Left lung (tissue), 10 donors: Measurements from ENCODE around the gene PTPDC1. TPM values are rescaled to one million over a fixed set of nuclear protein-coding genes. Genes with fewer than 3 reads are reported as not detected.

Experiments used
- ATAC-seq: fragments of 200-7000 bp; cut with Tn5 transposase; one replicate; pipeline ENCODE4 v1.9.1; 2020; ENCODE audit warnings: moderate library complexity
- DNase-seq, 4 donors: peaks; one replicate each; pipeline ENCODE4 v3.0.0-alpha.2; 2013 to 2020
- H3K27ac ChIP-seq, 2 donors: fragments of 200-600 bp; sonication (generic) in 1 of 2; one replicate each; pipeline versions ENCODE4 v1.5.0 to v1.8.0; 2020 to 2021
- H3K27me3 ChIP-seq, 2 donors: fragments of 200-600 bp; sonication (generic) in 1 of 2; one replicate each; pipeline versions ENCODE4 v1.5.0 to v1.8.0; 2020 to 2021
- H3K36me3 ChIP-seq, 2 donors: fragments of 200-600 bp; sonication (generic) in 1 of 2; one replicate each; pipeline versions ENCODE4 v1.5.0 to v1.8.0; 2020 to 2021
- H3K4me1 ChIP-seq, 2 donors: fragments of 200-600 bp; one replicate each; pipeline ENCODE4 v1.8.0; 2021
- H3K4me3 ChIP-seq, 2 donors: fragments of 200-600 bp; sonication (generic) in 1 of 2; one replicate each; pipeline versions ENCODE4 v1.5.0 to v1.8.0; 2020 to 2021; ENCODE audit warnings: mild to moderate bottlenecking in 1 of 2
- H3K9me3 ChIP-seq, 2 donors: fragments of 200-600 bp; sonication (generic) in 1 of 2; one replicate each; pipeline versions ENCODE4 v1.5.0 to v1.8.0; 2020 to 2021
- CTCF ChIP-seq, 2 donors: fragments of 200-600 bp; sonication (generic) in 1 of 2; IDR thresholded peaks; one replicate each; pipeline versions ENCODE4 v1.5.0 to v1.8.0; 2021; ENCODE audit warnings: antibody characterized with exemption in 2 of 2
- intact Hi-C, 2 donors: fragments of 100-400 bp; cut with DNase I; formaldehyde crosslinking; loops; one replicate each; pipeline versions ENCODE4 v1.11.2 to v1.14.2; 2022
- polyA plus RNA-seq, 6 donors: library from polyadenylated mRNA; unstranded; fragments of 120-200 nt; gene quantifications; one replicate each; pipeline ENCODE4 v1.2.1, GENCODE V29; 2013; ENCODE audit not compliant: insufficient read length in 6 of 6
- total RNA-seq, 2 donors: library from RNA; stranded (reverse); fragmentation: NEBNext Ultra II Directional; extraction: Animal tissue kit (Norgen Biotek cat#: 25700); gene quantifications; one replicate each; pipeline ENCODE4 v1.2.1, GENCODE V29; 2021
- donor health status: DM: no; HTN: yes; CAD: no.
- donor health status: DM: no; HTN: no; CAD: no.

The PTPDC1 gene
- total and polyA plus RNA-seq, 8 donors: 9.2 to 18.7 (median 15.4) TPM

- Histone ChIP-seq H3K9me3 (no peaks in the 10 kb centered on the region), H3K4me1 (peaks cover 8 to 13% of the 10 kb centered on the region in 2 donors), H3K4me3 (no peak overlapping the region), H3K36me3 (no peaks in the 10 kb centered on the region), H3K27me3 (no peaks in the 10 kb centered on the region), H3K27ac (peak overlapping the region; percentile 33 to 64)
- TF ChIP-seq CTCF (IDR thresholded peaks at IDR 0.05): no peak
- intact Hi-C loops: no loop called here
- DNase-seq: no peak
- no peak for ATAC-seq
These were observed 72.2 kb downstream of the PTPDC1 start for GRCh38 chr9:94156348-94157049.

- ATAC-seq: peak; percentile 79
- H3K27ac ChIP-seq: peak overlapping the region; percentile 33 to 64
- intact Hi-C loops: no loop called here
These were observed 73.0 kb downstream of the PTPDC1 start for GRCh38 chr9:94157050-94157801.

More at GRCh38 chr9:94157050-94157801, 73.0 kb downstream of the PTPDC1 start:
- no peak for TF ChIP-seq CTCF (IDR thresholded peaks at IDR 0.05)
- peaks cover 8 to 13% of the 10 kb centered on the region in 2 donors for H3K4me1 ChIP-seq
- H3K27me3 ChIP-seq: no peaks in the 10 kb centered on the region
- no peak overlapping the region for H3K4me3 ChIP-seq
- DNase-seq: peak in 2 of 4 donors; percentile 64 to 75
- H3K36me3 ChIP-seq: no peaks in the 10 kb centered on the region
- H3K9me3 ChIP-seq: no peaks in the 10 kb centered on the region

Other genes with a start within 250 kb of the PTPDC1 start
- not detected for gene BARX1, start 129.1 kb upstream of the PTPDC1 start, total RNA-seq
- not detected for gene BARX1, start 129.1 kb upstream of the PTPDC1 start, polyA plus RNA-seq
- 1 to 10 TPM; 4.1 to 6.2 TPM for gene ZNF169, start 174.8 kb downstream of the PTPDC1 start, total RNA-seq
- gene ZNF169, start 174.8 kb downstream of the PTPDC1 start, polyA plus RNA-seq: 10 to 100 TPM in 5 of 6 donors, 1 to 10 TPM in 1; 9.4 to 12.3 (median 10.5) TPM
- not detected for gene NUTM2F, start 244.2 kb downstream of the PTPDC1 start, total RNA-seq
- under 1 TPM in 3 of 6 donors, not detected in 3; 0.10 to 0.11 (median 0.10) TPM for gene NUTM2F, start 244.2 kb downstream of the PTPDC1 start, polyA plus RNA-seq